Neural cell (in vitro differentiated cells): ENCODE data around the gene POLE2. TPM values are rescaled to one million over a fixed set of nuclear protein-coding genes. Genes with fewer than 3 reads are reported as not detected.

Source experiments
- H2AFZ ChIP-seq: fragments of 200-600, 300-800 bp; sonication (generic), shearing (Covaris generic); 2 replicates; pipeline ENCODE4 v1.6.0; 2014; ENCODE audit warnings: low read depth, mild to moderate bottlenecking, antibody characterized with exemption, low read length, moderate library complexity
- H3F3A ChIP-seq: fragments of 200-600 bp; shearing (Covaris generic); 2 replicates; pipeline ENCODE4 v1.6.1; 2016; ENCODE audit warnings: mild to moderate bottlenecking, moderate library complexity, mixed read lengths, antibody characterized with exemption, low read length; ENCODE audit not compliant: insufficient read depth, poor library complexity, severe bottlenecking
- H3K27ac ChIP-seq: fragments of 200-600, 300-800 bp; sonication (generic), shearing (Covaris generic); 2 replicates; pipeline ENCODE4 v1.5.1; 2014; ENCODE audit warnings: mild to moderate bottlenecking, low read length, moderate library complexity
- H3K27me3 ChIP-seq: fragments of 300-800, 200-600 bp; sonication (generic), shearing (Covaris generic); 2 replicates; pipeline ENCODE4 v1.6.0; 2014; ENCODE audit warnings: mild to moderate bottlenecking, low read depth, low read length, moderate library complexity; ENCODE audit not compliant: insufficient read depth
- H3K36me3 ChIP-seq: fragments of 300-800, 200-600 bp; sonication (generic), shearing (Covaris generic); 2 replicates; pipeline ENCODE4 v1.5.1; 2014; ENCODE audit warnings: mild to moderate bottlenecking, antibody characterized with exemption, low read length, moderate library complexity; ENCODE audit not compliant: insufficient read depth
- H3K4me2 ChIP-seq: fragments of 300-800, 200-600 bp; sonication (generic), shearing (Covaris generic); 2 replicates; pipeline ENCODE4 v1.6.0; 2014; ENCODE audit warnings: mild to moderate bottlenecking, low read length
- H3K4me3 ChIP-seq: fragments of 300-800, 200-600 bp; sonication (generic), shearing (Covaris generic); 2 replicates; pipeline ENCODE4 v1.5.1; 2014; ENCODE audit warnings: mild to moderate bottlenecking, low read length, moderate library complexity
- H3K79me2 ChIP-seq: fragments of 200-600 bp; shearing (Covaris generic); replicated peaks from 2 replicates; pipeline ENCODE4 v1.6.0; 2014; ENCODE audit warnings: mild to moderate bottlenecking, low read length, moderate library complexity; ENCODE audit not compliant: insufficient read depth
- H3K9ac ChIP-seq: fragments of 300-800, 200-600 bp; sonication (generic), shearing (Covaris generic); 2 replicates; pipeline ENCODE4 v1.6.1; 2016; ENCODE audit warnings: mild to moderate bottlenecking, low read length, mixed read lengths
- H3K9me2 ChIP-seq: fragments of 200-600 bp; shearing (Covaris generic); 2 replicates; pipeline ENCODE4 v1.6.1; 2016; ENCODE audit warnings: mild to moderate bottlenecking, low read length, mixed read lengths; ENCODE audit not compliant: insufficient read depth
- H3K9me3 ChIP-seq: fragments of 200-600, 300-800 bp; sonication (generic), shearing (Covaris generic); 2 replicates; pipeline ENCODE4 v1.6.1; 2016; ENCODE audit warnings: mild to moderate bottlenecking, mixed run types, low read length, moderate library complexity, mixed read lengths
- H4K20me1 ChIP-seq: fragments of 200-600 bp; shearing (Covaris generic); 2 replicates; pipeline ENCODE4 v1.6.1; 2016; ENCODE audit warnings: mild to moderate bottlenecking, mixed run types; ENCODE audit not compliant: insufficient read depth
- CTCF ChIP-seq: fragments of 450-650 bp; IDR thresholded peaks from 2 replicates; pipeline ENCODE4 v1.5.1; 2014; ENCODE audit warnings: antibody characterized with exemption, mild to moderate bottlenecking, moderate library complexity; ENCODE audit not compliant: poor library complexity, severe bottlenecking
- EP300 ChIP-seq: fragments of 450-650 bp; conservative IDR thresholded peaks from 2 replicates; pipeline ENCODE4 v1.6.1; 2014; ENCODE audit warnings: antibody characterized with exemption, mild to moderate bottlenecking, moderate library complexity; ENCODE audit not compliant: poor library complexity, severe bottlenecking
- EZH2 ChIP-seq: fragments of 200-600, 300-800 bp; shearing (Covaris generic), sonication (generic); IDR thresholded peaks from 2 replicates; pipeline ENCODE4 v1.6.1; 2014; ENCODE audit warnings: antibody characterized with exemption, low read length, borderline replicate concordance, mild to moderate bottlenecking; ENCODE audit not compliant: insufficient read depth, poor library complexity, severe bottlenecking
- MXI1 ChIP-seq: fragments of 450-650 bp; conservative IDR thresholded peaks from 2 replicates; pipeline ENCODE4 v1.6.1; 2014; ENCODE audit warnings: antibody characterized with exemption, mild to moderate bottlenecking; ENCODE audit not compliant: poor library complexity, severe bottlenecking
- POLR2AphosphoS5 ChIP-seq: IDR thresholded peaks from 2 replicates; pipeline ENCODE4 v1.6.1; 2012
- RAD21 ChIP-seq: fragments of 450-650 bp; conservative IDR thresholded peaks from 2 replicates; pipeline ENCODE4 v1.6.1; 2014; ENCODE audit warnings: antibody characterized with exemption, mild to moderate bottlenecking, moderate library complexity
- REST ChIP-seq: IDR thresholded peaks from 2 replicates; pipeline ENCODE4 v1.6.1; 2012; ENCODE audit warnings: borderline replicate concordance
- SMC3 ChIP-seq: fragments of 450-650 bp; conservative IDR thresholded peaks from 2 replicates; pipeline ENCODE4 v1.6.1; 2014; ENCODE audit warnings: antibody characterized with exemption, mild to moderate bottlenecking, moderate library complexity; ENCODE audit not compliant: poor library complexity
- TAF1 ChIP-seq: IDR thresholded peaks from 2 replicates; pipeline ENCODE4 v1.6.1; 2012; ENCODE audit warnings: low read depth
- polyA plus RNA-seq: library from polyadenylated mRNA; depleted of rRNA; stranded (reverse); fragments of >200 nt; gene quantifications from 2 replicates; pipeline ENCODE4 v1.2.3, GENCODE V29; 2014

Gene POLE2
- polyA plus RNA-seq, 1 donor from 2014 or later, result 7.9 TPM

- Histone ChIP-seq H3K36me3 (peaks cover 14% of the 10 kb centered on the region), H3F3A (no peaks in the 10 kb centered on the region), H3K79me2 (peaks cover 22% of the 10 kb centered on the region), H4K20me1 (no peaks in the 10 kb centered on the region), H3K4me2 (no peak overlapping the region), H3K9me2 (no peaks in the 10 kb centered on the region), H3K27ac (no peak overlapping the region), H3K27me3 (no peaks in the 10 kb centered on the region), H3K4me3 (no peak overlapping the region), H3K9ac (no peak overlapping the region), H2AFZ (no peak overlapping the region), H3K9me3 (no peaks in the 10 kb centered on the region)
- TF ChIP-seq MXI1 (no peak), CTCF (no peak), TAF1 (no peak), POLR2AphosphoS5 (no peak), EZH2 (no peak), RAD21 (no peak), REST (no peak), SMC3 (no peak), EP300 (no peak)
Measured at GRCh38 chr14:49615776-49616175, 72.2 kb downstream of the POLE2 start.

- no peaks in the 10 kb centered on the region for H3K9me3 ChIP-seq
- H3K4me3 ChIP-seq, result no peak overlapping the region
- H3K9ac ChIP-seq, result no peak overlapping the region
- H3K27ac ChIP-seq, result no peak overlapping the region
- H2AFZ ChIP-seq, result no peak overlapping the region
- no peaks in the 10 kb centered on the region for H4K20me1 ChIP-seq
- no peaks in the 10 kb centered on the region for H3K9me2 ChIP-seq
- no peaks in the 10 kb centered on the region for H3K27me3 ChIP-seq
- H3K36me3 ChIP-seq, result peaks cover 14% of the 10 kb centered on the region
- no peak for TF ChIP-seq REST
- no peaks in the 10 kb centered on the region for H3F3A ChIP-seq
- no peak overlapping the region for H3K4me2 ChIP-seq
- peaks cover 17% of the 10 kb centered on the region for H3K79me2 ChIP-seq
Measured at GRCh38 chr14:49614196-49614595, 73.8 kb downstream of the POLE2 start.
